ENCODE measurements around the gene MAP4K4. TPM values are rescaled to one million over a fixed set of nuclear protein-coding genes. Genes with fewer than 3 reads are reported as not detected.

MAP4K4 gene
- polyA plus RNA-seq, 1 donor (not counting 4 experiments of a cell fraction or from before 2014, with no cell fraction given) = 84.1 TPM

DNA sequence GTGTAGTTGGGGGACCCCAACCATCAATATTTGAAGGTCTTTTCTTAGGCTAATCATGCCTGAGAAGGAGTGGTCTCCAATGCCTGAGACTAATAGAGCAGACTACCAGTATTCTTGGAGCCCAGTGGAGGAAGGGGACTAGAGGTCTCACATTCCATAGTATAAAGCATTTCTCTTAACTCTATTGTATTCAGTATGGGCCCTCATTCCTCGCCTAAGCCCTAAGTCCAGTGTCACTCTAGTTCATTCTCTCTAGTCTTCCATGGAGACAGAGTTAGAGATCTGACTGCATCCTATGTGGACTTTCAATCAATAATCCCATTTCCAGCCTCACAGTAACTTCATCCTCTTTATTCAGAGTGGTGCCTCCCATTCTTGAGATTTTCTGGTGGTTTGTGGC, 29.7 kb upstream of the MAP4K4 start:
- Histone ChIP-seq H3K9ac (ENCODE audit: control insufficient read depth, extremely low read depth, insufficient read depth, low read length) (no peak overlapping the region), H3K4me2 (ENCODE audit: control insufficient read depth, extremely low read depth, insufficient read depth, low read depth, low read length) (no peak overlapping the region), H3K9me1 (ENCODE audit: control insufficient read depth, extremely low read depth, insufficient read depth, low read length) (no peaks in the 10 kb centered on the region), H3K36me3 (ENCODE audit: control insufficient read depth in 2 of 2, extremely low read depth in 1 of 2, insufficient read depth in 2 of 2, low read length in 2 of 2) (no peaks in the 10 kb centered on the region), H3K9me3 (ENCODE audit: control insufficient read depth, low read depth, low read length) (no peaks in the 10 kb centered on the region), H3K27ac (ENCODE audit: control insufficient read depth, insufficient read depth, low read length) (no peak overlapping the region), H3K79me2 (ENCODE audit: control insufficient read depth, insufficient read depth, low read length) (no peaks in the 10 kb centered on the region), H3K27me3 (ENCODE audit: control insufficient read depth, extremely low read depth, insufficient read depth, low read length) (no peaks in the 10 kb centered on the region), H3K4me3 (ENCODE audit: control insufficient read depth in 2 of 3, extremely low read depth in 1 of 3, insufficient read depth in 2 of 3, low read depth in 1 of 3, low read length in 3 of 3) (no peak overlapping the region), H3K4me1 (ENCODE audit: control insufficient read depth, extremely low read depth, insufficient read depth, low read length) (no peaks in the 10 kb centered on the region), H4K20me1 (ENCODE audit: control insufficient read depth, extremely low read depth, insufficient read depth, low read length) (no peaks in the 10 kb centered on the region), H2AFZ (ENCODE audit: control insufficient read depth, low read length) (no peak overlapping the region)
- no peak for TF ChIP-seq EZH2 (IDR thresholded peaks at IDR 0.05; ENCODE audit: low read length)
- TF ChIP-seq, protein P1, sequence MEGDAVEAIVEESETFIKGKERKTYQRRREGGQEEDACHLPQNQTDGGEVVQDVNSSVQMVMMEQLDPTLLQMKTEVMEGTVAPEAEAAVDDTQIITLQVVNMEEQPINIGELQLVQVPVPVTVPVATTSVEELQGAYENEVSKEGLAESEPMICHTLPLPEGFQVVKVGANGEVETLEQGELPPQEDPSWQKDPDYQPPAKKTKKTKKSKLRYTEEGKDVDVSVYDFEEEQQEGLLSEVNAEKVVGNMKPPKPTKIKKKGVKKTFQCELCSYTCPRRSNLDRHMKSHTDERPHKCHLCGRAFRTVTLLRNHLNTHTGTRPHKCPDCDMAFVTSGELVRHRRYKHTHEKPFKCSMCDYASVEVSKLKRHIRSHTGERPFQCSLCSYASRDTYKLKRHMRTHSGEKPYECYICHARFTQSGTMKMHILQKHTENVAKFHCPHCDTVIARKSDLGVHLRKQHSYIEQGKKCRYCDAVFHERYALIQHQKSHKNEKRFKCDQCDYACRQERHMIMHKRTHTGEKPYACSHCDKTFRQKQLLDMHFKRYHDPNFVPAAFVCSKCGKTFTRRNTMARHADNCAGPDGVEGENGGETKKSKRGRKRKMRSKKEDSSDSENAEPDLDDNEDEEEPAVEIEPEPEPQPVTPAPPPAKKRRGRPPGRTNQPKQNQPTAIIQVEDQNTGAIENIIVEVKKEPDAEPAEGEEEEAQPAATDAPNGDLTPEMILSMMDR (optimal IDR thresholded peaks at IDR 0.05 in 1 of 3, IDR thresholded peaks at IDR 0.05 in 1 of 3, conservative IDR thresholded peaks at IDR 0.05 in 1 of 3; ENCODE audit: extremely low read depth in 1 of 3, insufficient read depth in 2 of 3, low read length in 3 of 3) = no peak
- dilution Hi-C loops (cut with MboI; ENCODE audit: extremely low pct_ligation_motif_present, low sequenced_read_pairs) = no loop called here
- FAIRE-seq (no peak), DNase-seq (ENCODE audit: low read depth, low spot score) (no peak)

GRCh38 chr2:101672047-101672446, 25.5 kb upstream of the MAP4K4 start:
- no peak for TF ChIP-seq EZH2 (IDR thresholded peaks at IDR 0.05; ENCODE audit: low read length)
- TF ChIP-seq, protein P1 (optimal IDR thresholded peaks at IDR 0.05 in 1 of 3, IDR thresholded peaks at IDR 0.05 in 1 of 3, conservative IDR thresholded peaks at IDR 0.05 in 1 of 3; ENCODE audit: extremely low read depth in 1 of 3, insufficient read depth in 2 of 3, low read length in 3 of 3) = no peak
- H3K79me2 ChIP-seq (ENCODE audit: control insufficient read depth, insufficient read depth, low read length) = no peaks in the 10 kb centered on the region
- H3K9me3 ChIP-seq (ENCODE audit: control insufficient read depth, low read depth, low read length) = no peaks in the 10 kb centered on the region
- no peak overlapping the region for H2AFZ ChIP-seq (ENCODE audit: control insufficient read depth, low read length)
- DNase-seq (ENCODE audit: low read depth, low spot score) (no peak), FAIRE-seq (no peak)
- H3K27ac ChIP-seq (ENCODE audit: control insufficient read depth, insufficient read depth, low read length) = no peak overlapping the region
- no peak overlapping the region for H3K4me2 ChIP-seq (ENCODE audit: control insufficient read depth, extremely low read depth, insufficient read depth, low read depth, low read length)
- no peak overlapping the region for H3K9ac ChIP-seq (ENCODE audit: control insufficient read depth, extremely low read depth, insufficient read depth, low read length)
- no peaks in the 10 kb centered on the region for H3K27me3 ChIP-seq (ENCODE audit: control insufficient read depth, extremely low read depth, insufficient read depth, low read length)
- H3K36me3 ChIP-seq (ENCODE audit: control insufficient read depth in 2 of 2, extremely low read depth in 1 of 2, insufficient read depth in 2 of 2, low read length in 2 of 2) = no peaks in the 10 kb centered on the region
- H4K20me1 ChIP-seq (ENCODE audit: control insufficient read depth, extremely low read depth, insufficient read depth, low read length) = no peaks in the 10 kb centered on the region
- dilution Hi-C loops (cut with MboI; ENCODE audit: extremely low pct_ligation_motif_present, low sequenced_read_pairs) = no loop called here
- H3K4me3 ChIP-seq (ENCODE audit: control insufficient read depth in 2 of 3, extremely low read depth in 1 of 3, insufficient read depth in 2 of 3, low read depth in 1 of 3, low read length in 3 of 3) = no peak overlapping the region
- no peaks in the 10 kb centered on the region for H3K4me1 ChIP-seq (ENCODE audit: control insufficient read depth, extremely low read depth, insufficient read depth, low read length)
- no peaks in the 10 kb centered on the region for H3K9me1 ChIP-seq (ENCODE audit: control insufficient read depth, extremely low read depth, insufficient read depth, low read length)
